Middle frontal gyrus (tissue), 1 donor: ENCODE data around the gene QPCT.

Source experiments
- DNase-seq: peaks from one replicate; pipeline ENCODE4 v3.0.0-alpha.2; 2015; ENCODE audit warnings: low spot score; ENCODE audit errors: extremely low spot score

Gene QPCT

DNA sequence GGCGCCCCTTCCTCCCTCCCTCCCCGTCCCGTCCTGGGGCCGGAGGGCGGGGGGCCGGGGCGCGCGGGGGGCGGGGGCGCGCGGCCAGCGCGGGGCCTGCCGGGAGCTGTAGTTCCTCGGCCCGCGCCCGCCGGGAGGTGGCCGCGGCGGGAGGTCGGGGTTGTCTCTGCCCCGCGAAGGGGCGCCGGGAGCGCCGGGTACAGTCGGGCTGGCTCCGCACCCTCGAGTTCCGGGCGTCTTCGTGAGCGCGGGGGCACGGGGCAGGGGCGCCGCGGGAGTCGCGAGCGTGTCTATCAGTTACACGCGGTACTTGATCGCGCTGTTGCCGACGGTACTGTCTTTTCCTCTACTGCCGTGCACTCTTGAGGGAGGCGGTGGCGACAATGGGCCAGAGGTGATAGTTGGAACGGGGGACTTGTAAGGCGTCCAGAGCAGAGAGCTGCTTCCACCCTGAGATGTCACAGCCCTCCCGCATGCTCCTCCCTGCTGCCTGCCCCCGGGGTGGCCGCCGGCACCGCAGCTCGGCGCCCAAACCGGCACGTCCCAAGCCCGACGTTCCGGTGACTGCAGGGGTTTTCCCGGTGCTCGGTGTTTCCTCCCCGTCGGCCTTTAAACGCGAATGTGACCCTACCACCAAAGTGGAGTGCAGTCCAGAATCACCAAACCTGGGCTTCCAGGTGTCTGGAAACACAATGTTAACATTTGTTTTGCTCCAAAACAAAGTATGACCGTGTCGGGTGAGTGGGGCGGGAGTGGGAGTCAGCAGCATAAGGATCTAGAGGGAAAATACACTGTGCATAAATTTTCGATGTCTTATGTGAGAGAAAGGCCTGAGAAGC, 19.4 kb upstream of the QPCT start, which contains the start of gene PRKD3:
PRKD3 (minus strand) TSS at position 48 of the 839 bp plus-strand sequence. CDS start 8,309 bp downstream, outside the sequence.
- no peak for DNase-seq

GRCh38 chr2:37325625-37326071, 18.8 kb upstream of the QPCT start:
- no peak for DNase-seq

GRCh38 chr2:37326285-37326684, 18.1 kb upstream of the QPCT start:
- no peak for DNase-seq

- DNase-seq: no peak
Observed at GRCh38 chr2:37326866-37327634, 17.4 kb upstream of the QPCT start.

DNA sequence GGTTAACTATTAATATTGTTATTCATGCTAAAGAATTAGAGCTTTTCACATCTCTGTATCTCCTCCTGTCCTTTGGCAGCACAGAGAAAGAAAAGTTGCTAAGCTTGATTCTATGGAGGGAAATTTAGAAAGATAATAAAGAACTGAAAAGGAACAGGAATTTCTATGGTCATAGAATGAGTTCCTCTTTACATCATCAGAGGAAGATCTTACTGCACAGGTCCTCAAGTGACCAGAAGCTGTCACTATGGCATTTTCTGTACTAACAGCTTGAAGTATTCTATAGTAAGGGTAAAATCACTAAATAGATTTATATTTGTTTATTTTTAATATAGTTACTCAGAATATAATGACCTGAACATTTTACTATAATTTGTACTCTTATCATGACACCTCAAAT, 13.7 kb upstream of the QPCT start:
- DNase-seq: no peak

- DNase-seq: no peak
Observed at GRCh38 chr2:37332560-37332959, 11.9 kb upstream of the QPCT start.

DNA sequence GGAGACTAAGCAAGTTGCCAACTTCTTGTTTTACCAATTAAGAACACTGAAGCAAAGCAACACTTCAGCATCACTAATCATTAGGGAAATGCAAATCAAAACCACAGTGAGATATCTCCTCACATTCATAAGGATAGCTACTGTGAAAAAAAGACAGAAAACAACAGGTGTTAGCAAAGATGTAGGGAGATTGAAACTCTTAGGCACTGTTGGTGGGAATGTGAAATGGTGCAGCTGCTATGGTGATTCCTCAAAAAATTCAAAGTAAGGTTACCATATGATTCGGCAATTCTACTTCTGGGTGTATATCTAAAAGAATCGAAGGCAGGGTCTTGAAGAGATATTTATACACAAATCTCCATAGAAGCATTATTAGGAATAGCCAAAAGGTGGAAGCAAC, 11.2 kb upstream of the QPCT start:
- DNase-seq: no peak

DNA sequence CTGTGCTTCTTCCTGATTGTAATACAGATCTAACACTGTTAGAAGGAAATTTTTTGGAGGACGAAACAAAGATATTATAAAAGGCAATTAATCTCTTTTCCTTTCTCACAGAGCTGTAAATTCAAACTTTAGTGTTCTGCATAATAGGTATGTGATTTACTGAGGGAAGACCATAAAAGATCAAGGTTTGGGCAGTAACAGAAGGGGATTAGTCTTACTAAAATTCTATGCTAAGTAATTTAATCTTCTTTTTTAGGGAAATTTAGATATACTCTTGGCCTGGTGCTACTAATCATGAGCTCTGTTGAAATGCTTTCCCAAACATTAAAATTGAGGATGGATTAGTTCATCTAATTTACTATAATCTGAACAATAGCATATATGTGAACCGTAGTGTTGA, 8.8 kb upstream of the QPCT start:
- DNase-seq: no peak

DNA sequence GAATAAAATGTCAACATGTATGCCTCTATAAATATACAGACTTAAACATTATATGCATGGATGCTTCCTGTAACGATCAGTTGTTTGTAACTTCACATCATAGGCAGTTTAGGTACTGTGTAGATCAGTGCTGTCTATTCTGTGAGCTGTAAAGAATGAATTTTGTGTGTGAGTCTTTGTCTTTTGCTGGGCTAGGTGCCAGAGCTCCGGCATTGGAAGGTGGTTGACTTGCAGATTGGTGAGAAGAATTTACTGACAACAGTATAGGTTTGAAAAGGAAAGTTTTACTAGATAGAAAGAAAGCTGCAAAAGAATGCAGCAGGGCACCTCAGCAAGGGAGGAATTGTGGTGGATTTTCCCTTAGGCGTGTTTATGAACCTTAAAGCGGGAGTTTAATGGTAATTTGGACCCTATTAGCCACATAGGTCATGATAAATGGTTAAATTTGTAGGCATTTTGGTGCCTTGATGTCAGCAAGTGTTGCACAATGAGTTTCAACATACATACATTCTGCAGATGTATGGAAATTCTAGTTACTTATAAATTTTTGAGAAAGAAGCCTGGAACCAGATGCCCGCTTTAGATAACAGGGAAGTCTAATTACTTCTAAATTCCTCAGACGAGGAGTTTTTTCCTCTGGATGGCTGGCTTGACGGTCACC, 6.7 kb upstream of the QPCT start:
- no peak for DNase-seq

DNA sequence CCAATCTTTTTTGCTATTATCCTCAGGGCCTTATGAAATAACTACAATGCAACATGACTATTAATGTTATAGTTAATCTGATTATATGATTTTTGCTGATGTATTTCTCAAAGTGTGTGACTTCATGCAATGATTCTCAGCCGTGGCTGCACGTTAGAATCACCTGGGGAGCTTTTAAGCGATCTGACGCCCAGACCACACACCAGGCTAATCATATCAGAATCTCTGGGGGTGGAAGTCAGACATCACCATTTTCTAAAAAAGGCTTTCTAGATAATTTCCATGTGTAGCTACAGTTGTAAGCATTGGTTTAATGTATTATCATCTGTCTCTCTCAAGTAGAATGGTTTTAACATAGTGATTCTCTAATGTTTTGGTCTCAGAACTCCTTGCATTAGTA, 5.5 kb upstream of the QPCT start:
- DNase-seq: no peak

DNA sequence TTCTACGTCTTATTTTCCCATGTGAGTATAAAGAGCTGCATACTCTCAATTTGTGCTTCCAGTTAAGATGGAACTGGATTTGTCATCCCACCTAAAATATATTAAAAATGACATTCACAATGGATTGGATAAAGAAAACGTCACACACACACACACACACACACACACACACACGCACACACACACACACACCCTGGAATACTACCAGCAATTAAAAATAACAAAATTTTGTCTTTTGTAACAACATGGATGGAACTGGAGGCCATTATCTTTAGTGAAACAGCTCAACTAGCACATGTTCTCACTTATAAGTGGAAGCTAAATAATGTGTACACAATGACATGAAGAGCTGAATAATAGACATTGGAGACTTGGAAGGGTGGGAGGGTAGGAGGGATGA, 3.8 kb upstream of the QPCT start:
- no peak for DNase-seq

- DNase-seq: no peak
Observed at GRCh38 chr2:37342591-37343220, 1.7 kb upstream of the QPCT start.

DNA sequence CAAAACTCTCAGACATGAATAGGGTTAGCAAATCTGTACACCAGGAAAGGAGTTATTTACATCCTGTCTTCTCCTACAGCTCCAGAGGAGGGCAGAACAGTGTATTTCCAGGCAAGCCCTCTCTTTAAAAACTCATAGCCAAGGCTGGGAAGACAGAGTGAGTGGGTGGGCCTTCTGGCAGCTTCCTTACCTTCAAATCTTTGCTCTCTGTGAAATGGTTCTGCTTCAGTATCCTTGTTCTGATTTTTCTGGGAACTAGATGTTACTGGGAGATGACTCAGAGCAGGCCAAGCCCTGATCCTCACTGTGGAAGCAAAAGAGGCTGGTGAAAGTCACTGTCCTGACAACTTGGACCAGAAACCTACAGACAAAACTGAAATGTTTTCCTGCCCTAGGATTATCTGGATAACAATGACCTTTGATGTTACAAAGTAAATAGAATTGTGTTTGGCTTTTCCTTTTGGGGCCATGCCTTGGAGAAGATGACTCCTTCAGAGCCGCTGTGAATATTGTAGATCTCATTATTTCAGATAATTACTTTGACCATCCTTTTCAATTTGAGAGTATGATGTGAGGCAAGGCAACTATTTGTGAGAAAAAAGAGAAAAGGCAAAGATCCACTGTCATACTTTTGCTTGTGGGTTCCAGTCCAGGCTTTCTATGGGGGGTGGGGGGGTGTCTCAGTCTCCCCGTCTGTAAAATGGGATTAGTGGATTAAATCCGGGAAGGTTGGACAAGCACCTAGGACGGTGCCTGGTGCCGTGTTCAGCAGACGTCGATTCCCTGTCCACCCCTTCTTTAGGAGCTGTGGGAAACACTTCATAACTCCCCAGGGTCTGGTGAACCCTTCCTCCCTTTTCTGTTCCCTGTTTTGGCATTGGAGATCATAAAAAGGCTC, 644 bp upstream of the QPCT start:
- peak; percentile 41 for DNase-seq

DNA sequence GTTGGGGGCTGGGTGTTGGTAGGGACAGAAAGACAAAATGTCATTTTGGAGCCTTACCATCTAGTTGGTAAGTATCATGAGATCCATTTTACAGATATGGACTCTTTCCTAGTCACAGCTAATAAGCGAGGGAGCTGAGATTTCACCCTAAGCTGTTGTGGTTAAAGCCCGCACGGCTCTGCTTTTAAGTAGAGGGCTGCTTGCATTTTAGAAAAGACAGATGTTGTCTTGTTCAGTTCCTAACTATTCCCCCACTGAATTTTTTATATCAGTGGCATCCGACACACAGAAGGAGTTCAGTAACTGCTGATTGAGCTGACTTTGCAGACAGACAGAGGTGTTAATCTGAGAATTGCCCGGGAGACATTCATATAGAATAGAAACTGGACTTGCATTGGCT, 3.7 kb downstream of the QPCT start:
- DNase-seq: no peak

GRCh38 chr2:37349231-37349860, 4.9 kb downstream of the QPCT start:
- no peak for DNase-seq

GRCh38 chr2:37350034-37350433, 5.6 kb downstream of the QPCT start:
- no peak for DNase-seq

DNA sequence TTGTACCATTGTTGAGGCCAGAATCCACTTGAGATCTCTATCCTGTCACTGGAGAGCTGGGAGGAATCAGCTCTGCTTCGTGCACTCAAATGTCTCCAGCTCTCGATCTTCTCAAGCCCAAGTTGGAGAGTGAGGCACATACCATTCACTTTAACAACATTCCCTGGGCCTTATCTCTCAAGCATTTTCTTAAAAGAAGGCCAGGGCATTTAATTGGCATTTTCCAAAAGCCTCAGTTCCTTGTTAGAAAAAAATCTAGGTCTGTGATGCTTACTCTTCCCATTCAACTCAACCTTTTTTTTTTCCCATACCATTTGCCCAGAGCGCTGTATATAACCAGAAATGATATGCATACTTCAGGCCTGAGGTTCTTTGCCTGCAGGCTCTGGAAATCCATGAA, 10.1 kb downstream of the QPCT start:
- no peak for DNase-seq

DNA sequence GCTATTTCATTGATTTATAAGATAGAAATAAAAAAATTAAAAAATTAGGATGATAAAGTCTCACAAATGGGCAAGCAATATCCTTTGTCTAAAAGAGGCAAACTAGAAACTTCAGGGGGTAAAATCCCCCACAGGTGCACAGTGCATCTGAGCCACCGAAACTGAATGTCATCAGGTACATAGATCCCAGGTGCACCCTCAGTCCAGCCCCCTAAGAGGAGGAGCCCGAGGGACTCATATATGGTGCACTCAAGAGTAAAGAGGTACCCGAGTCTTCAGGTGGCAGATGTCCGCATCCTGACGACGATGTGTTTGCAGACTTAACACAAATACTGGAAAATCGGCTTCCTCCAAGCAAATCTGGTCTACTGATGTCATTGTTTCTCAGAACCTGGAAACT, 11.3 kb downstream of the QPCT start:
- DNase-seq: no peak

- no peak for DNase-seq
Observed at GRCh38 chr2:37356299-37356698, 11.9 kb downstream of the QPCT start.

- no peak for DNase-seq
Observed at GRCh38 chr2:37357069-37357468, 12.6 kb downstream of the QPCT start.
